ENCODE results near the gene IRS1. TPM values are rescaled to one million over a fixed set of nuclear protein-coding genes. Genes with fewer than 3 reads are reported as not detected.
"Not testable (repeated sequence)": the region's sequence is repeated elsewhere in the genome, so short reads cannot be mapped to it uniquely, and the experiment has no call there.

Gene IRS1
- total RNA-seq, 6 experiments from 2014 or later: 37.4 to 49.9 (median 44.4) TPM

DNA sequence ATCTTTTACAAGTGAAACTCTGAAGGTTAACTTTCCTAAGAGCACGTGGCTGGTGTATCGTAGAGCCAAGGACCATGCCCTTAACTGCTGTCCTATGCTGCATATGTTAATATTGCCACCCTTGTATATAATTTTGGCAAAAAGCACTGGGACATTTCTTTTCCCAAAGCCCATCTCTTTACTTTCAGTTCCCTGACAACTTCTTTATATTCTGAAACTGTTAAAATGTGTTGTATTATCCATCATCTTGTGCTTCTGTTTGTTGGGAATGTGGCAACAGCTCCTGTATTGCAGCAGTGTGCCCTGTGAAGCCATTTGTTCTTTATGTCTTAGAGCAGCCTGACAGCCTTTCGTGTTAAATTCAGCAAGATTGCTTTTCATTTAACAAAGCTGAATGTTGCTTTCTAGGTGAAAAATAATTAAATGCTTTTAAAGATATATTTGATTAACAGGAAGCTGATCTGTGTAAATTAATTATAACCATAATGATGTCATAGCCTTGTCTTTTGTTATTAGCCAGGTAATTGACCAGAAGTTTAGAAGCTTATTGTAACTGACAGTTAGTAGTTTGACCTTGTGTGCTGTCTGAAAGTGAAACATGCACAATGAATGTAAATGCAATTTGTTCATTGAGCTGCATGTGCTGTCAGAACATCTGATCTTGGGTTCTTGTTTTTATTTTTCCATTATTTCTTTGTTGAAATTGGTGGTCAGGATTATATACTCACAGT lies 45.9 kb upstream of the IRS1 start:
- H3K27ac Mint-ChIP-seq: no peak overlapping the region
- TF ChIP-seq, protein P1, sequence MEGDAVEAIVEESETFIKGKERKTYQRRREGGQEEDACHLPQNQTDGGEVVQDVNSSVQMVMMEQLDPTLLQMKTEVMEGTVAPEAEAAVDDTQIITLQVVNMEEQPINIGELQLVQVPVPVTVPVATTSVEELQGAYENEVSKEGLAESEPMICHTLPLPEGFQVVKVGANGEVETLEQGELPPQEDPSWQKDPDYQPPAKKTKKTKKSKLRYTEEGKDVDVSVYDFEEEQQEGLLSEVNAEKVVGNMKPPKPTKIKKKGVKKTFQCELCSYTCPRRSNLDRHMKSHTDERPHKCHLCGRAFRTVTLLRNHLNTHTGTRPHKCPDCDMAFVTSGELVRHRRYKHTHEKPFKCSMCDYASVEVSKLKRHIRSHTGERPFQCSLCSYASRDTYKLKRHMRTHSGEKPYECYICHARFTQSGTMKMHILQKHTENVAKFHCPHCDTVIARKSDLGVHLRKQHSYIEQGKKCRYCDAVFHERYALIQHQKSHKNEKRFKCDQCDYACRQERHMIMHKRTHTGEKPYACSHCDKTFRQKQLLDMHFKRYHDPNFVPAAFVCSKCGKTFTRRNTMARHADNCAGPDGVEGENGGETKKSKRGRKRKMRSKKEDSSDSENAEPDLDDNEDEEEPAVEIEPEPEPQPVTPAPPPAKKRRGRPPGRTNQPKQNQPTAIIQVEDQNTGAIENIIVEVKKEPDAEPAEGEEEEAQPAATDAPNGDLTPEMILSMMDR (IDR thresholded peaks at IDR 0.05): no peak
- H3K9me3 Mint-ChIP-seq: peaks cover 7% of the 10 kb centered on the region; the same call in 1 of the 2 replicates
- H3K4me1 Mint-ChIP-seq (ENCODE audit: low read depth): peaks cover 6% of the 10 kb centered on the region; the same call in 1 of the 2 replicates
- no peak overlapping the region for H3K4me3 Mint-ChIP-seq
- DNase-seq: no peak
- no peaks in the 10 kb centered on the region for H3K27me3 Mint-ChIP-seq (ENCODE audit: insufficient read depth)
- peaks cover 23% of the 10 kb centered on the region for H3K36me3 Mint-ChIP-seq (ENCODE audit: low read depth)

DNA sequence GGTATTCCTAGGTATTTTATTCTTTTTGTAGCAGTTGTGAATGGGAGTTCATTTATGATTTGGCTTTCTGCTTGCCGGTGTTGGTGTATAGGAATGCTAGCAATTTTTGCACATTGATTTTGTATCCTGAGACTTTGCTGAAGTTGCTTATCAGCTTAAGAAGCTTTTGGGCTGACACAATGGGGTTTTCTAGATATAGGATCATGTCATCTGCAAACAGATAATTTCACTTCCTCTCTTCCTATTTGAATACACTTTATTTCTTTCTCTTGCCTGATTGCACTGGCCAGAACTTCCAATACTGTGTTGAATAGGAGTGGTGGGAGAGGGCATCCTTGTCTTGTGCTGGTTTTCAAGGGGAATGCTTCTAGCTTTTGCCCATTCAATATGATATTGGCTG lies 43.4 kb upstream of the IRS1 start:
- Mint-ChIP-seq H3K4me1 (ENCODE audit: low read depth) (peaks cover 31% of the 10 kb centered on the region), H3K36me3 (ENCODE audit: low read depth) (peaks cover 41% of the 10 kb centered on the region)
- H3K4me3 Mint-ChIP-seq; DNase-seq; H3K27me3 Mint-ChIP-seq (ENCODE audit: insufficient read depth); H3K9me3 Mint-ChIP-seq; H3K27ac Mint-ChIP-seq: not testable (repeated sequence)

DNA sequence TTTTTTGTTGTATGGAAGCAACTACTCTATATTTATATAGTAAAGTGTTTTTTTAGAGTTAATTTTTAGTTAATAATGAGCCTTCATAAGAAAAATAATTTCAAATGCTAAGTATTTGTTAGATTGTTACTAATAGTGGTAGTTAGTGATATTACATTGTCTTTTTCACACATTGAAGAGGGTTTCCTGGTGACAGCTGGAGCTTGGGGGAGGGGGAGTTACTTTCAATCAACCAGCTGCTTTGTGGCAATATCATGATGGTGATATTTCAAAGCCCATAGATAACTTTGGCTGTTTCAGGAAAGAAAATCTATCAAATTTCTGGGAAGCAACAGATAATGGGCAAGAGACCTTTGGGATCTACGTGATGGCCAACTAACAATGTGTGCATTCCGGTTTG lies 40.3 kb upstream of the IRS1 start:
- Mint-ChIP-seq H3K4me3 (no peak overlapping the region), H3K9me3 (peaks cover 7% of the 10 kb centered on the region; the same call in 1 of the 2 replicates), H3K27me3 (ENCODE audit: insufficient read depth) (no peaks in the 10 kb centered on the region), H3K27ac (no peak overlapping the region), H3K36me3 (ENCODE audit: low read depth) (peaks cover 54% of the 10 kb centered on the region), H3K4me1 (ENCODE audit: low read depth) (peaks cover 44% of the 10 kb centered on the region)
- DNase-seq: no peak
- TF ChIP-seq, protein P1 (IDR thresholded peaks at IDR 0.05): no peak

DNA sequence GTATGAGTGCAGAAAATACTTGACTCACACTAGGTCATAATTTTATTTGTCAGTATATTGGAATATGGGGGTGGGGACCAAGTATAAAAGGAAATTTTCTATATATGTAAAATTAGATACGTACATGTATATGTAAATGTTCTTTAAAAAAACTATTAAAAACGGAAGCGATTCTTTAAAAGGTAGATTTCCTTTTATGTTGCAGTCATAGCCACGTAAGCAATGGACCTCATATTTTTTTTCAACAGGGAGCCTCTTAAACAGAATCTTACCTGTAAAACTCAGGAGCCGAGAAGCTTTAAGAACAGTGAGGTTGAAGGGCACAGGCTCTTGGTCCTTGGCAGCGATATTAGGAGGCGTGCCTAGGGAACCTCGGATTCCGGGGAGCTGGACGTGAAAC lies 39.5 kb upstream of the IRS1 start:
- H3K9me3 Mint-ChIP-seq: peaks cover 7% of the 10 kb centered on the region; the same call in 1 of the 2 replicates
- no peak overlapping the region for H3K4me3 Mint-ChIP-seq
- H3K27me3 Mint-ChIP-seq (ENCODE audit: insufficient read depth): no peaks in the 10 kb centered on the region
- H3K4me1 Mint-ChIP-seq (ENCODE audit: low read depth): peaks cover 44% of the 10 kb centered on the region
- no peak overlapping the region for H3K27ac Mint-ChIP-seq
- TF ChIP-seq, protein P1 (IDR thresholded peaks at IDR 0.05): no peak
- H3K36me3 Mint-ChIP-seq (ENCODE audit: low read depth): peaks cover 54% of the 10 kb centered on the region
- no peak for DNase-seq

DNA sequence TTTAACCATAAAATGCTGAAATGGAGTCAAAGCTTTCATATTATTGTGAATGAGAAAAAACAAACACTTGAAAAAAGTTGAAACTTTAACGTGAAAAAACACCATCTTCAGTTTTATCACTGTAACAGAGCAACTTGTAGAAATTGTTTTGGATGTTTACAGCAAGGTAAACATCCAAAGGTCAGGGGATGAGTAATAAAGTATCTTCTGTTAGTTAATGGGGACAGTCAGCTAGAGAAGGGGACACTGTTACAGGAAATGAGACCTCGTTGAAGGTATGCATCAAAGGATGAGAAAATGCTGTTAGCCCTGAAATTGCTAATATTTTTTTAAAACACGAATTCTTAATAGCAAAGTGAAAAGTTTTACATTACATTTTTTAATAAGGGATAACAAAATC lies 39.1 kb upstream of the IRS1 start:
- TF ChIP-seq, protein P1 (IDR thresholded peaks at IDR 0.05): no peak
- no peak for DNase-seq

More for the DNA sequence above, 39.1 kb upstream of the IRS1 start:
- Mint-ChIP-seq H3K27me3 (ENCODE audit: insufficient read depth) (no peaks in the 10 kb centered on the region), H3K4me3 (no peak overlapping the region), H3K9me3 (peaks cover 7% of the 10 kb centered on the region; the same call in 1 of the 2 replicates), H3K4me1 (ENCODE audit: low read depth) (peaks cover 44% of the 10 kb centered on the region), H3K27ac (peak overlapping the region; percentile 35; the same call in 1 of the 2 replicates), H3K36me3 (ENCODE audit: low read depth) (peaks cover 54% of the 10 kb centered on the region)
